ENCODE results near the gene GRIN2C.

The GRIN2C gene

DNA sequence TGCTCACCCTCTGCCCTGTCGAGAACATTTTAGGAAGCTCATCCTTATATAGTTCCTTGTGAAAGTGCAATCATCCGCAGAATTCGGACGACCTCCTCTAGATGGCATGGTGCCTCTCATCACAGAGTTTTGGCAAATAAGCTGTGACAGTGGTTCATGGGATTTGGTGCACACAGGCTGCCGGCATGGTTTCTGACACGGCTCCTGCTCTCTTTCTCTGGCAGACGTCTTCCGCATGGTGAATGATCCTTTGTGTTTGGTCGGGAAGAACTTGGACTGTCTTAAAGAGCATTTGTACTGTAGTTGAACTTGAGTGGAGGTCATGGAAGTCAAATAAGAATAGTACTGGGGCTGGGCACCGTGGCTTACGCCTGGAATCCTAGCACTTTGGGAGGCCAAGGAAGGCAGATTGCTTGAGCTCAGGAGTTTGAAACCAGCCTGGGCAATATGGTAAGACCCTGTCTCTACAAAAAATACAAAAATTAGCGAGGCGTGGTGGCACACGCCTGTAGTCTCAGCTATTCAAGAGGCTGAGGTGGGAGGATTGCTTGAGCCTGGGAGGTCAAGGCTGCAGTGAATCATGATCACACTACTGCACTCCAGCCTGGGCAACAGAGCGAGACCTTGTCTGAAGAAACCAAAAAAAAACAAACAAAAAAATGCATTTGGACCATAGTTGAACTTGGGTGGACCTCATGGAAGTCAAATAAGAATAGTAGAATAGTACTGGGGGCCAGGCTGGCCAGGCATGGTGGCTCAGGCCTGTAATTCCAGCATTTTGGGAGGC is 48.8 kb downstream of the GRIN2C start:
- TF ChIP-seq TEAD4 (IDR thresholded peaks at IDR 0.05) = no peak
- no peak for TF ChIP-seq TAF1 (IDR thresholded peaks at IDR 0.05; ENCODE audit: low read depth)
- no peak for TF ChIP-seq RAD21 (IDR thresholded peaks at IDR 0.05; ENCODE audit: low read depth)
- TF ChIP-seq YY1 (IDR thresholded peaks at IDR 0.05; ENCODE audit: low read depth) = no peak
- TF ChIP-seq FOXM1 (IDR thresholded peaks at IDR 0.05; ENCODE audit: borderline replicate concordance, low read depth) = no peak
- TF ChIP-seq CEBPB (IDR thresholded peaks at IDR 0.05) = no peak
- TF ChIP-seq CREB1 (IDR thresholded peaks at IDR 0.05; ENCODE audit: low read depth) = no peak
- TF ChIP-seq EGR1 (IDR thresholded peaks at IDR 0.05) = no peak
- TF ChIP-seq, protein P1, sequence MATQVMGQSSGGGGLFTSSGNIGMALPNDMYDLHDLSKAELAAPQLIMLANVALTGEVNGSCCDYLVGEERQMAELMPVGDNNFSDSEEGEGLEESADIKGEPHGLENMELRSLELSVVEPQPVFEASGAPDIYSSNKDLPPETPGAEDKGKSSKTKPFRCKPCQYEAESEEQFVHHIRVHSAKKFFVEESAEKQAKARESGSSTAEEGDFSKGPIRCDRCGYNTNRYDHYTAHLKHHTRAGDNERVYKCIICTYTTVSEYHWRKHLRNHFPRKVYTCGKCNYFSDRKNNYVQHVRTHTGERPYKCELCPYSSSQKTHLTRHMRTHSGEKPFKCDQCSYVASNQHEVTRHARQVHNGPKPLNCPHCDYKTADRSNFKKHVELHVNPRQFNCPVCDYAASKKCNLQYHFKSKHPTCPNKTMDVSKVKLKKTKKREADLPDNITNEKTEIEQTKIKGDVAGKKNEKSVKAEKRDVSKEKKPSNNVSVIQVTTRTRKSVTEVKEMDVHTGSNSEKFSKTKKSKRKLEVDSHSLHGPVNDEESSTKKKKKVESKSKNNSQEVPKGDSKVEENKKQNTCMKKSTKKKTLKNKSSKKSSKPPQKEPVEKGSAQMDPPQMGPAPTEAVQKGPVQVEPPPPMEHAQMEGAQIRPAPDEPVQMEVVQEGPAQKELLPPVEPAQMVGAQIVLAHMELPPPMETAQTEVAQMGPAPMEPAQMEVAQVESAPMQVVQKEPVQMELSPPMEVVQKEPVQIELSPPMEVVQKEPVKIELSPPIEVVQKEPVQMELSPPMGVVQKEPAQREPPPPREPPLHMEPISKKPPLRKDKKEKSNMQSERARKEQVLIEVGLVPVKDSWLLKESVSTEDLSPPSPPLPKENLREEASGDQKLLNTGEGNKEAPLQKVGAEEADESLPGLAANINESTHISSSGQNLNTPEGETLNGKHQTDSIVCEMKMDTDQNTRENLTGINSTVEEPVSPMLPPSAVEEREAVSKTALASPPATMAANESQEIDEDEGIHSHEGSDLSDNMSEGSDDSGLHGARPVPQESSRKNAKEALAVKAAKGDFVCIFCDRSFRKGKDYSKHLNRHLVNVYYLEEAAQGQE (IDR thresholded peaks at IDR 0.05; ENCODE audit: low read depth) = no peak
- TF ChIP-seq NFIC (IDR thresholded peaks at IDR 0.05) = no peak
- TF ChIP-seq TCF12 (IDR thresholded peaks at IDR 0.05; ENCODE audit: low read depth) = no peak
- TF ChIP-seq EP300 (IDR thresholded peaks at IDR 0.05; ENCODE audit: borderline replicate concordance) = no peak
- TF ChIP-seq, protein P2, sequence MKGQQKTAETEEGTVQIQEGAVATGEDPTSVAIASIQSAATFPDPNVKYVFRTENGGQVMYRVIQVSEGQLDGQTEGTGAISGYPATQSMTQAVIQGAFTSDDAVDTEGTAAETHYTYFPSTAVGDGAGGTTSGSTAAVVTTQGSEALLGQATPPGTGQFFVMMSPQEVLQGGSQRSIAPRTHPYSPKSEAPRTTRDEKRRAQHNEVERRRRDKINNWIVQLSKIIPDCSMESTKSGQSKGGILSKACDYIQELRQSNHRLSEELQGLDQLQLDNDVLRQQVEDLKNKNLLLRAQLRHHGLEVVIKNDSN (IDR thresholded peaks at IDR 0.05) = no peak
- TF ChIP-seq, protein P3, sequence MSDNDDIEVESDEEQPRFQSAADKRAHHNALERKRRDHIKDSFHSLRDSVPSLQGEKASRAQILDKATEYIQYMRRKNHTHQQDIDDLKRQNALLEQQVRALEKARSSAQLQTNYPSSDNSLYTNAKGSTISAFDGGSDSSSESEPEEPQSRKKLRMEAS (IDR thresholded peaks at IDR 0.05) = no peak

DNA sequence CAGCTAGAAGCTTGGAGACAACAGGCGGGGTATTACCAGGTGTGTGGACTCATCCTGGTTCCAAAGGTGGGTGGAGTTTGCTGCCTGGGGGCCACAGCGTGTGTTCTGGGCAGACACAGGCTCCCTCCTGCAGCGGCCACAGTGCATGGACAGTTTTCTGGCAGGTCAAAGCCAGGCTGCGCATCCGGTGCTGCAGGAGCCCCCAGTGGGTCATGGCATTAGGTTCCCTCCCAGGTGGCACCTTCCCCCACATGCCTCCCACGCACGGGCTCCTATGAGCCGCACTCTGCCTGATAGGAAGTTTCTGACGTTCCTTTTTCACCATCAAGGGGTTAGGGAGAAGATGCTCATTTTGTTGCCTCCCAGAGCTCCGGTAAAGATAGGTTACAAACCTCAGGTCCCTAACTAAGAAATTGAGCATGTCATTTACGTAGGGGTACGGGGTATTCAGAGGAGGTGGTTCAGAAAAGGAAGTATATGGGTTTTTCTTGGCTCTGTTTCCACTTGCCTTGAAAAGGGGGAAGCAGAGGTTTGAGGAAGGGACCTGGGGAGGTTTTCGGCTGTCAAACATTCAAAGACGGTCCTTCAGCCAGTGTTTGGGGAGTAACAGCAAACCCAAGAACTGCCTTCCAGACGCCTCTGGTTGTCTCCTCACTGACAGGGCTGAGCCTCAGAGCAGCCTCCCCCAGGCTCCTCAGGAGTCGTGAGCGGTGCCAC is 50.8 kb downstream of the GRIN2C start:
- TF ChIP-seq RAD21 (IDR thresholded peaks at IDR 0.05; ENCODE audit: low read depth) = no peak
- no peak for TF ChIP-seq TEAD4 (IDR thresholded peaks at IDR 0.05)
- no peak for TF ChIP-seq TCF12 (IDR thresholded peaks at IDR 0.05; ENCODE audit: low read depth)
- no peak for TF ChIP-seq EGR1 (IDR thresholded peaks at IDR 0.05)
- no peak for TF ChIP-seq TAF1 (IDR thresholded peaks at IDR 0.05; ENCODE audit: low read depth)

DNA sequence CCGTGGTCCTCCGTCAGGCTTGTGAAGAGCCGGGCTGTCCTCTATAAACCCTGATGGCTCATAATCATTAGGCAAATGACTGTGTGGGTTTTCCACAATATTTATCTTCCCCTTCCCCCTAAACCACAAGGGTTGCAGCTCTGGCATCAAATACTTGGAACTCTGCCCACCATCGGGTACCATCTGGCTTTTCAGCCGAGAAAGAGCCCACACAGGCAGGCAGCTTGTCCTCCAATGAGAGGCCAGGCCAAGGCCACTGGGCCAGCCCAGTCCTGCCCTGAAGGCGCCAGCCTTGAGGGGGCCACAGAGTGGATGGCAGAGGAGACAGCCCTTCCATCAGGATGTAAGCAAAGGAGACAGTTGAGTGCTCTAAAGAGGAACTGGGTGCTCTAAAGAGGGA is 51.8 kb downstream of the GRIN2C start:
- TF ChIP-seq, protein P3 (IDR thresholded peaks at IDR 0.05) = no peak

DNA sequence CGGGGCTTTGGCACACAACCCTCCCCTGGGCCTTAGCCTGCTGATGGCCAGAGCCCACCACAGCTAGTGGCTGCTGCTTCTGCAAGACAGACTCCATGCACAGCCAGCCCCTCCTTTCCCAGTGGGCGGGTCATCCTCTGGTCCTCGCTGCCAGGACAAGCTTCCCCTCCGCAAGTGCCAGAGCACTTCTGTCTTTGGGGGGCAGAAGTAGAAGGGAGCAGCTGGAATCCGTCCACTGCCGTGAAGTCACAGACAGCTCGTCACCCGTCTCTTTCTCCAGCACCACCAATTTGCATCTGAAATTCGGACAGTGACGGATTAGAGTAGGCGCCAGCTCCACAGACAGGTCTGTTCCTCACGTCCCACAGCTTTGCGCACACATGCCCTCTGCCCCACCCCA is 52.2 kb downstream of the GRIN2C start:
- TF ChIP-seq TAF1 (IDR thresholded peaks at IDR 0.05; ENCODE audit: low read depth) = no peak
- no peak for TF ChIP-seq CREB1 (IDR thresholded peaks at IDR 0.05; ENCODE audit: low read depth)
- TF ChIP-seq TCF12 (IDR thresholded peaks at IDR 0.05; ENCODE audit: low read depth) = no peak
- TF ChIP-seq EGR1 (IDR thresholded peaks at IDR 0.05) = no peak
- no peak for TF ChIP-seq FOXM1 (IDR thresholded peaks at IDR 0.05; ENCODE audit: borderline replicate concordance, low read depth)
- no peak for TF ChIP-seq TEAD4 (IDR thresholded peaks at IDR 0.05)
- TF ChIP-seq, protein P1 (IDR thresholded peaks at IDR 0.05; ENCODE audit: low read depth) = no peak
- no peak for TF ChIP-seq ZBTB7A (IDR thresholded peaks at IDR 0.05; ENCODE audit: low read depth)
- TF ChIP-seq, protein P2 (IDR thresholded peaks at IDR 0.05) = no peak
- no peak for TF ChIP-seq RAD21 (IDR thresholded peaks at IDR 0.05; ENCODE audit: low read depth)
- no peak for TF ChIP-seq YY1 (IDR thresholded peaks at IDR 0.05; ENCODE audit: low read depth)
- TF ChIP-seq, protein P3 (IDR thresholded peaks at IDR 0.05) = no peak
- no peak for TF ChIP-seq NFIC (IDR thresholded peaks at IDR 0.05)
- no peak for TF ChIP-seq EP300 (IDR thresholded peaks at IDR 0.05; ENCODE audit: borderline replicate concordance)
- TF ChIP-seq CEBPB (IDR thresholded peaks at IDR 0.05) = no peak

DNA sequence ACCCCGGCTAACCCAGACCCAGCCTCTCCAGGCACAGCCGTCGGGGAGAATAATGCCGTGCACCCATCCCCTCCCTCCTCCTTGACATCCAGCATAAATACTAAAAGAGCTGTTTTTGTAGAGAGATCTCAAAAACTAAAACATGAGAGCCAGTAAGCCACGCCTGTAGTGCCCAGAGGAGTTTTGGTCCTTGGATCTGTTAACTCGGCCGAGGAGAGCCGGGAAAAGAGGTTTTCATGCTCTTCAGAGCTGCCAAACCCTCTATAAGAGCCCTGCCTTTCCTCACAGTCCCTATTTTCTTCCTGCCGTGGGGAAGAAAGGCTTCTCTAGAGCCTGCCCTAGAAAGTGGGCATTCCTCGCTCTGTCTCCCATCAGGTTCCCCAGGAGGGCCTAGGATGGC is 53.4 kb downstream of the GRIN2C start:
- TF ChIP-seq TEAD4 (IDR thresholded peaks at IDR 0.05) (no peak), TCF12 (IDR thresholded peaks at IDR 0.05; ENCODE audit: low read depth) (no peak), CREB1 (IDR thresholded peaks at IDR 0.05; ENCODE audit: low read depth) (no peak), ZBTB7A (IDR thresholded peaks at IDR 0.05; ENCODE audit: low read depth) (no peak), EGR1 (IDR thresholded peaks at IDR 0.05) (no peak), YY1 (IDR thresholded peaks at IDR 0.05; ENCODE audit: low read depth) (no peak), RAD21 (IDR thresholded peaks at IDR 0.05; ENCODE audit: low read depth) (no peak), TAF1 (IDR thresholded peaks at IDR 0.05; ENCODE audit: low read depth) (no peak), EP300 (IDR thresholded peaks at IDR 0.05; ENCODE audit: borderline replicate concordance) (no peak), CEBPB (IDR thresholded peaks at IDR 0.05) (no peak), NFIC (IDR thresholded peaks at IDR 0.05) (no peak), FOXM1 (IDR thresholded peaks at IDR 0.05; ENCODE audit: borderline replicate concordance, low read depth) (no peak)
- TF ChIP-seq, protein P3 (IDR thresholded peaks at IDR 0.05) = no peak
- TF ChIP-seq, protein P1 (IDR thresholded peaks at IDR 0.05; ENCODE audit: low read depth) = no peak
- TF ChIP-seq, protein P2 (IDR thresholded peaks at IDR 0.05) = no peak

Measured in Ishikawa (cell line).